Measurements from ENCODE around the gene SKAP1. TPM values are rescaled to one million over a fixed set of nuclear protein-coding genes. Genes with fewer than 3 reads are reported as not detected.

Gene SKAP1
- total and polyA plus RNA-seq, 4 donors = 4.4 to 36.1 (median 24.7) TPM

DNA sequence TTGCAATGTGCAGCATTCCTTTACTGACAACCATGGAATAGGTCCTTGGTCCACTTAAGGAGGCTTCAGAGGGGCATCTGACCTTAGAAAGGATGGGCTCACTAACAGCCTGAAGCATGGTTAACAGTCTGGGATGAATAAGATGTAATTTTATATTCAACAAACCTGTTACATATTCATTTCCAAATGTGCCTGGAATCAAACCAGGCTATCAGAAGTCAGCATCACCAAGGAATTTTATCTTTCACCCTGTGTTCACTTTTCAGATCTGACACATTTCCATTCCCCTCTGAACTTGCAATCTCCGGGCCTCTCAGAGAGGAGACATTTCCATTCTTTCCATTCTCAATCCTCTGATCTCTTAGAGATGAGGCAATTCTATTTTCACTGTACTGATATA lies 260.1 kb downstream of the SKAP1 start:
- peak in 1 of 6 donors; percentile 71 for DNase-seq (ENCODE audit: low read depth in 4 of 6, low spot score in 6 of 6)
- WGBS (ENCODE audit: insufficient coverage) = no CpG with 5 or more reads among the region's 1 CpG

GRCh38 chr17:48163809-48164208 lies 266.2 kb downstream of the SKAP1 start:
- no peaks in the 10 kb centered on the region for H3K36me3 ChIP-seq (ENCODE audit: control insufficient read depth, insufficient read depth, low read length)
- no CpG with 5 or more reads among the region's 1 CpG for WGBS (ENCODE audit: insufficient coverage)

More for the DNA sequence above, 260.1 kb downstream of the SKAP1 start:
- peaks cover 2% of the 10 kb centered on the region for H3K27me3 ChIP-seq (ENCODE audit: control insufficient read depth, insufficient read depth, low read length)
- no peaks in the 10 kb centered on the region for H3K9me3 ChIP-seq (ENCODE audit: control insufficient read depth, insufficient read depth, low read length)
- H3K4me1 ChIP-seq (ENCODE audit: control insufficient read depth, insufficient read depth, low read length) = no peaks in the 10 kb centered on the region
- no peak overlapping the region for H3K27ac ChIP-seq (ENCODE audit: low read depth, low read length)
- H3K36me3 ChIP-seq (ENCODE audit: control insufficient read depth, insufficient read depth, low read length) = no peaks in the 10 kb centered on the region
- H3K4me3 ChIP-seq (ENCODE audit: low read depth, low read length) = no peak overlapping the region

DNA sequence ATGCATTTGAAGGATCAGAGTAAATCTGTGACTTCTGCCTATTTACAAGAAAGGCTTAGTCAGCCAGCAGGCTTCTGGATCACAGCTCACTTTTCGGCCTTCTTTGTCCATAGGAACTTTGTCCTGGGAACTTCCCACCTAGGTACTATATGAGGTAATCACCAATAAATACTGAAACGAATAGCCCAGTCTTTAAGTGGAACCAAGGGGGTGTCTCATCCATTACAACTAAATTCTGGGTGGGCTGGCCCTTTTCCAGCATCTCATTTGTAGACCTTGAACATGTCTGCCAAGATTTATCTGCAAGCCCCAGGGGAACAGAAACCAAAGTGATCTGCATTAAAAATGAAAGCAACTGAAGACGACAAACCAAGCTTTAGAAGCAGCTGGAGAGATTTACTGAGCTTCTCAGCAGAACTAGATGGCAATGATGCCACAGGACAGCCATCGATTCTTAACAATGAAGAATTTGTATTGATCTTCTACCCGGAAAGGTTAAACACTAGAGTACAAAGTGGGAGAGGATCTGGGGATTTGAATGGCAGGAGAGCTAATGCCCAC lies 267.0 kb downstream of the SKAP1 start:
- H3K27me3 ChIP-seq (ENCODE audit: control insufficient read depth, insufficient read depth, low read length) = no peaks in the 10 kb centered on the region
- H3K4me3 ChIP-seq (ENCODE audit: low read depth, low read length) = no peak overlapping the region
- 29% methylated on average over 4 of the region's 5 CpGs for WGBS (ENCODE audit: insufficient coverage)
- peak overlapping the region; percentile 61 for H3K27ac ChIP-seq (ENCODE audit: low read depth, low read length)
- peak in 2 of 6 donors; percentile 71 to 93 for DNase-seq (ENCODE audit: low read depth in 4 of 6, low spot score in 6 of 6)
- peaks cover 14% of the 10 kb centered on the region for H3K4me1 ChIP-seq (ENCODE audit: control insufficient read depth, insufficient read depth, low read length)
- no peaks in the 10 kb centered on the region for H3K9me3 ChIP-seq (ENCODE audit: control insufficient read depth, insufficient read depth, low read length)
- no peaks in the 10 kb centered on the region for H3K36me3 ChIP-seq (ENCODE audit: control insufficient read depth, insufficient read depth, low read length)

More at GRCh38 chr17:48163809-48164208, 266.2 kb downstream of the SKAP1 start:
- Histone ChIP-seq H3K9me3 (ENCODE audit: control insufficient read depth, insufficient read depth, low read length) (no peaks in the 10 kb centered on the region), H3K4me3 (ENCODE audit: low read depth, low read length) (no peak overlapping the region), H3K27me3 (ENCODE audit: control insufficient read depth, insufficient read depth, low read length) (no peaks in the 10 kb centered on the region), H3K27ac (ENCODE audit: low read depth, low read length) (no peak overlapping the region), H3K4me1 (ENCODE audit: control insufficient read depth, insufficient read depth, low read length) (peaks cover 8% of the 10 kb centered on the region)
- DNase-seq (ENCODE audit: low read depth in 4 of 6, low spot score in 6 of 6) = peak in 1 of 6 donors; percentile 75

DNA sequence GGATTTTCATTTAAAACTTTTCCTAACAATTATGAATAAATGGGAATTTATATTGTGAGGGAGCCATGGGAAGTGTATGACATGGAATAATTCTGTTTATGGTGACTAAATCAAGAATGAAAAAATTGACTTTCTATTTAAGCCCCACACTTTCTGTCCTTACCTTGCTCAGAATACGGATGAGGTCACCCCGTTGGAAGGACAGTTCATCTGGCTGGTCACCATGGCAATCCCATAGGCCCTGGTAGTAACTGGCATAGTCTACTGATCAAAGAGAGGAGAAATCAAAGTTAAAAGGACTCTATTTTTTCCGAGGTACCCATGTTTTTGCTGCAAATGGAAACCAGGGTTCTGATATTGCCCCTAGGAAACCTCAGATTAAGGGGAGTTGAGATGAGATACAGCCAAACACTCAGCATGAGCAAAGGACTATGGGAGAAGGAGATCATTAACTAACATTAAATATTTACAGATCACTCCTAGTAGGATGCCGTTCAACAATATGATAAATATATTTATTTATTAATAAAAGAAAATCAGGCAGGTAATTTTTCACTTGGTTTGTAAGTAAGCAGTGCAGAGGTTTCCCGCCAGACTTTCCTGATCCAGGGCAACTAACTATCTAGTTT lies 267.6 kb downstream of the SKAP1 start:
- H3K27me3 ChIP-seq (ENCODE audit: control insufficient read depth, insufficient read depth, low read length) = no peaks in the 10 kb centered on the region
- H3K27ac ChIP-seq (ENCODE audit: low read depth, low read length) = peak overlapping the region; percentile 61
- H3K4me1 ChIP-seq (ENCODE audit: control insufficient read depth, insufficient read depth, low read length) = peaks cover 18% of the 10 kb centered on the region
- no peaks in the 10 kb centered on the region for H3K9me3 ChIP-seq (ENCODE audit: control insufficient read depth, insufficient read depth, low read length)
- WGBS (ENCODE audit: insufficient coverage) = 20% methylated on average over 1 of the region's 5 CpGs
- no peaks in the 10 kb centered on the region for H3K36me3 ChIP-seq (ENCODE audit: control insufficient read depth, insufficient read depth, low read length)
- H3K4me3 ChIP-seq (ENCODE audit: low read depth, low read length) = no peak overlapping the region
- DNase-seq (ENCODE audit: low read depth in 4 of 6, low spot score in 6 of 6) = peak in 1 of 6 donors; percentile 39

- Histone ChIP-seq H3K4me3 (ENCODE audit: low read depth, low read length) (no peak overlapping the region), H3K27me3 (ENCODE audit: control insufficient read depth, insufficient read depth, low read length) (no peaks in the 10 kb centered on the region), H3K36me3 (ENCODE audit: control insufficient read depth, insufficient read depth, low read length) (no peaks in the 10 kb centered on the region), H3K4me1 (ENCODE audit: control insufficient read depth, insufficient read depth, low read length) (peaks cover 24% of the 10 kb centered on the region), H3K9me3 (ENCODE audit: control insufficient read depth, insufficient read depth, low read length) (no peaks in the 10 kb centered on the region), H3K27ac (ENCODE audit: low read depth, low read length) (no peak overlapping the region)
- WGBS (ENCODE audit: insufficient coverage) = no CpG with 5 or more reads among the region's 4 CpGs
- DNase-seq (ENCODE audit: low read depth in 4 of 6, low spot score in 6 of 6) = no peak
These were observed 268.7 kb downstream of the SKAP1 start for GRCh38 chr17:48161127-48161905.

DNA sequence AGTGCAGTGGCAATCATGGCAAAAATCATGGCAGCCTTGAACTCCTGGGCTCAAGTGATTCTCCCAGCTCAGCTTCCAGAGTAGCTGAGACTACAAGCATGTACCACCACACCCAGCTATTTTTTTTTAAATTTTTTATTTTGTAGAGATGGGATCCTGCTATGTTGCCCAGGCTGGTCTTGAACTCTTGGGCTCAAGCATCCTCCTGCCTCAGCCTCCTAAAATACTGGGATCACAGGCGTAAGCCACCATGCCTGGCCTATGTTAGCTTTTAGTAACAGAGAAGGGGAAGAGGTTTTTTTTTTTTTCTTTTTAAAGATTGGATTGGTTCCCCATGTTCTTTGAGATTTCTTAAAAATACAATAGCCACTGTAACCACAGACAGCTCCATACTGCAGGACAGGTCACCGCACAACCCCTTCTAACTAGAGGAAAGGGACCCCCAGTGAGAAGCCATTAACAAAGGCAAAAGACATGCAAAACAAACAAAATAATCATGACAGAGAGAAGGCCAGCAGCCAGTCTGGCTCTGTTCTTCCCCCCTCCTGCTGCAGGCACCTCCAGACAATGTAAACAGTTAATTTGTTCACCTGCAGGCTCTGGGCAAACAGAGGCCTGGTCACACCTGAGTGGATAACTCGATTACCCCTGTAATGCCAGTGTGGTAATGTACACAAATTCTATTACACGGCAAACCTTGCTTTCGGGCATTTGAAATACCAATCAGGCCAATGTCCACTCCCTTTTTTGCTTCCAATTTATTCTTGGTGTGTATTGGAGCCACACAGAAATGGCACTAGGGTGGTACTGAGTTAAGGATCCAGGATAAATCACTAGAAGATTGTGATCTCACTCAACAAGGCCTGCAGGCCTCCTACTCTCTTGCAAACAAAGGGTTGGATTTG lies 269.6 kb downstream of the SKAP1 start:
- 55% methylated on average over 2 of the region's 5 CpGs for WGBS (ENCODE audit: insufficient coverage)
- Histone ChIP-seq H3K4me3 (ENCODE audit: low read depth, low read length) (no peak overlapping the region), H3K27ac (ENCODE audit: low read depth, low read length) (no peak overlapping the region), H3K4me1 (ENCODE audit: control insufficient read depth, insufficient read depth, low read length) (peaks cover 31% of the 10 kb centered on the region), H3K36me3 (ENCODE audit: control insufficient read depth, insufficient read depth, low read length) (no peaks in the 10 kb centered on the region), H3K9me3 (ENCODE audit: control insufficient read depth, insufficient read depth, low read length) (no peaks in the 10 kb centered on the region), H3K27me3 (ENCODE audit: control insufficient read depth, insufficient read depth, low read length) (no peaks in the 10 kb centered on the region)
- DNase-seq (ENCODE audit: low read depth in 4 of 6, low spot score in 6 of 6) = peak in 1 of 6 donors; percentile 51

GRCh38 chr17:48159232-48159631 lies 270.8 kb downstream of the SKAP1 start:
- 44% methylated on average over 3 of the region's 4 CpGs for WGBS (ENCODE audit: insufficient coverage)

DNA sequence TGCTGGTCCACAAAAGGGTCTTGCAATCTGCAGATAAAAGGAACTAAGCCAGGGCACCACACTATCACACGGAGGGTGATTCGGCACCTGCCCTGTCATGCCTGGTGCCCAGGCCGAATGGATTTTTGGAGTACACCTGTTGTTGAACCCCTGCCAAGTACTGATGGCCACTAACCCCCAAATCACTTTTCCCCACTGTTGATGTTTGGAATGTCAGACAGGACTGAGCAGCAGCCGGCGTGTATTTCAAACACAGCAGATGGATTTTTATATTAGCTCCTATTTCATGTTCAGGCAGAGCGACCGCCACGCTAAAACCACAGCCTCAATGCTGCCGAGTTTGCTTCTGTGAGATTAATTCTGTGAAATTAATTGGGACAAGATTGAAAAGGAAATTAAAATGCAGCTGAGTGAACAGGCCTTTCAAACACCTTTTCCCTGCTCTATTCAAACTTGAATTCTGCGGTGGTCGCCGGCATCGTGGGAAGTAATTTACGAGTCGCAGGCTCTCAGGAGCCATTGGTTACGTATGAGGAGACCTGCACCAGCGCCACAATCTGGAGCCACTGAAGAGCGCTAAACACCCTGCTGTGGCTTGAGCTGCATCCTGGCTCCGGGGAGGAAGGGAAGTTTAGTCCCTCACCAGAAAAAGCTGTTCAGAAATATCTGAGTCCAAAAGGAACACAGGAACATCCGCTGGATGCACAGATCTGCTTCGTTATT lies 274.0 kb downstream of the SKAP1 start:
- Histone ChIP-seq H3K9me3 (ENCODE audit: control insufficient read depth, insufficient read depth, low read length) (no peaks in the 10 kb centered on the region), H3K4me1 (ENCODE audit: control insufficient read depth, insufficient read depth, low read length) (peaks cover 38% of the 10 kb centered on the region), H3K27ac (ENCODE audit: low read depth, low read length) (no peak overlapping the region), H3K4me3 (ENCODE audit: low read depth, low read length) (no peak overlapping the region), H3K27me3 (ENCODE audit: control insufficient read depth, insufficient read depth, low read length) (no peaks in the 10 kb centered on the region), H3K36me3 (ENCODE audit: control insufficient read depth, insufficient read depth, low read length) (no peaks in the 10 kb centered on the region)
- WGBS (ENCODE audit: insufficient coverage) = 32% methylated on average over 17 of the region's 21 CpGs
- DNase-seq (ENCODE audit: low read depth in 4 of 6, low spot score in 6 of 6) = peak in 1 of 6 donors; percentile 95

More at GRCh38 chr17:48159232-48159631, 270.8 kb downstream of the SKAP1 start:
- Histone ChIP-seq H3K27ac (ENCODE audit: low read depth, low read length) (peak overlapping the region; percentile 7), H3K4me3 (ENCODE audit: low read depth, low read length) (no peak overlapping the region), H3K36me3 (ENCODE audit: control insufficient read depth, insufficient read depth, low read length) (no peaks in the 10 kb centered on the region), H3K9me3 (ENCODE audit: control insufficient read depth, insufficient read depth, low read length) (no peaks in the 10 kb centered on the region), H3K27me3 (ENCODE audit: control insufficient read depth, insufficient read depth, low read length) (no peaks in the 10 kb centered on the region), H3K4me1 (ENCODE audit: control insufficient read depth, insufficient read depth, low read length) (peaks cover 38% of the 10 kb centered on the region)
- DNase-seq (ENCODE audit: low read depth in 4 of 6, low spot score in 6 of 6) = peak in 1 of 6 donors; percentile 49
